Measurements from ENCODE around the gene SPINK4. TPM values are rescaled to one million over a fixed set of nuclear protein-coding genes. Genes with fewer than 3 reads are reported as not detected.
A peak's percentile ranks its signal among the peaks of the same experiment; 100 is the strongest.

SPINK4 gene
- total and polyA plus RNA-seq, 4 donors, result 0.70 TPM; not detected in 3

DNA sequence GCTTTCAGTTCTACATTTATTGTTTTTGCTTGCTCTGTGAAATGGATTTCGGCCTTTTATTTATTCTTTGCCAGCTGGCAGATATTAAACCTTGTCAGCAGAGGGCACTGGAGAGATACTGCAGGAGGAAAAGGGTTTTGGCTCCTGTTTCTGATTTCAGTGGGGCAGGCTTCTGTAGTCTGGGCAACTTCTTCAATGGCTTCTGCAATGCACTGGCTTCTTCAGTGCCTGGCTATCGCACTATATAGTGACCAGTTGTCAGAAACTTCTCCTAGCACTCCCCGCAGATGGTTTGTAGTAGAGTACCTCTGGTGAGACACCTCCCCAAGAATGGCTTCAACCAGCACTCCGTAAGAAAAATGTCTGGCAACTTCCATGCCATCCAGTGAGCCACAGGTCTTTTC lies 47.1 kb downstream of the SPINK4 start:
- Histone ChIP-seq H3K36me3 (ENCODE audit: control insufficient read depth in 4 of 4, insufficient read depth in 3 of 4, low read depth in 1 of 4, low read length in 3 of 4) (peaks cover 0 to 10% (median 8%) of the 10 kb centered on the region in 4 donors), H3K27ac (ENCODE audit: low read depth in 1 of 2, low read length in 2 of 2) (peak overlapping the region in 1 of 2 donors; percentile 45), H3K4me3 (ENCODE audit: low read depth in 1 of 3, low read length in 3 of 3) (no peak overlapping the region), H3K9me3 (ENCODE audit: control insufficient read depth in 4 of 4, low read length in 3 of 4) (no peaks in the 10 kb centered on the region), H3K27me3 (ENCODE audit: control insufficient read depth in 4 of 4, insufficient read depth in 4 of 4, low read length in 3 of 4) (no peaks in the 10 kb centered on the region), H3K9ac (ENCODE audit: low read depth in 1 of 2, low read length in 2 of 2) (peak overlapping the region in 1 of 2 donors; percentile 36), H3K4me1 (ENCODE audit: control insufficient read depth in 4 of 4, insufficient read depth in 4 of 4, low read length in 3 of 4) (peaks cover 9 to 26% (median 13%) of the 10 kb centered on the region in 4 donors)
- peak; percentile 93 for TF ChIP-seq RAD21 (IDR thresholded peaks at IDR 0.05)
- TF ChIP-seq HNF4A (conservative IDR thresholded peaks at IDR 0.05), result peak in 1 of 2 donors; percentile 27
- TF ChIP-seq TAF1 (conservative IDR thresholded peaks at IDR 0.05), result no peak
- peak; percentile 18 for TF ChIP-seq SP1 (IDR thresholded peaks at IDR 0.05)
- TF ChIP-seq YY1 (IDR thresholded peaks at IDR 0.05), result peak; percentile 34
- peak; percentile 22 for TF ChIP-seq HNF4G (IDR thresholded peaks at IDR 0.05)
- TF ChIP-seq, protein P1, sequence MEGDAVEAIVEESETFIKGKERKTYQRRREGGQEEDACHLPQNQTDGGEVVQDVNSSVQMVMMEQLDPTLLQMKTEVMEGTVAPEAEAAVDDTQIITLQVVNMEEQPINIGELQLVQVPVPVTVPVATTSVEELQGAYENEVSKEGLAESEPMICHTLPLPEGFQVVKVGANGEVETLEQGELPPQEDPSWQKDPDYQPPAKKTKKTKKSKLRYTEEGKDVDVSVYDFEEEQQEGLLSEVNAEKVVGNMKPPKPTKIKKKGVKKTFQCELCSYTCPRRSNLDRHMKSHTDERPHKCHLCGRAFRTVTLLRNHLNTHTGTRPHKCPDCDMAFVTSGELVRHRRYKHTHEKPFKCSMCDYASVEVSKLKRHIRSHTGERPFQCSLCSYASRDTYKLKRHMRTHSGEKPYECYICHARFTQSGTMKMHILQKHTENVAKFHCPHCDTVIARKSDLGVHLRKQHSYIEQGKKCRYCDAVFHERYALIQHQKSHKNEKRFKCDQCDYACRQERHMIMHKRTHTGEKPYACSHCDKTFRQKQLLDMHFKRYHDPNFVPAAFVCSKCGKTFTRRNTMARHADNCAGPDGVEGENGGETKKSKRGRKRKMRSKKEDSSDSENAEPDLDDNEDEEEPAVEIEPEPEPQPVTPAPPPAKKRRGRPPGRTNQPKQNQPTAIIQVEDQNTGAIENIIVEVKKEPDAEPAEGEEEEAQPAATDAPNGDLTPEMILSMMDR (IDR thresholded peaks at IDR 0.05; ENCODE audit: low read depth, low read length, missing input control), result peak; percentile 81
- TF ChIP-seq GABPA (IDR thresholded peaks at IDR 0.05 in 1 of 2, conservative IDR thresholded peaks at IDR 0.05 in 1 of 2), result no peak
- TF ChIP-seq RXRA (IDR thresholded peaks at IDR 0.05), result no peak
- no peak for DNase-seq (ENCODE audit: low spot score)
- 45% methylated on average over 4 of the region's 4 CpGs for WGBS

DNA sequence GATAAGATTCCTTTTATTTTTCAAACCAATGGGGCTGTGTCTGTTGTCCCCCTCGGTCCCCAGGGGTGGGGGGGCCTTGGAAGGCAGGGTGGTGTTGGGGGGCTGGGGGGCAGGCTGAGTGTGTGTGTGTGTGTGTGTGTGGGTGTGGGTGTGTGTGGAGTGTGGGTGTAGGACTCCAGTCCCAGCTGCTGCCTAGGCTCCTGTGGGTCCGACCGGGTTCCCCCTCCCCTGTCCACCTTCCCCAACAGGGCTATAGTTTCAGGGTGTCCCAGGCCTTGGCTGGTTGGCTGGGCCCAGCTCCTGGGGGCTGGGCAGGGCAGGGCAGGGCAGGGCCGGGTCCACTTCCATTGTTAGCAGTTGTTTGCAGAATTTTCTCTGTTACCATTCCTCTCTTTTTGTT lies 48.3 kb downstream of the SPINK4 start:
- 86% methylated on average over 4 of the region's 4 CpGs for WGBS
- no peak for DNase-seq (ENCODE audit: low spot score)
- Histone ChIP-seq H3K9ac (ENCODE audit: low read depth in 1 of 2, low read length in 2 of 2) (no peak overlapping the region), H3K27me3 (ENCODE audit: control insufficient read depth in 4 of 4, insufficient read depth in 4 of 4, low read length in 3 of 4) (no peaks in the 10 kb centered on the region), H3K4me3 (ENCODE audit: low read depth in 1 of 3, low read length in 3 of 3) (no peak overlapping the region), H3K4me1 (ENCODE audit: control insufficient read depth in 4 of 4, insufficient read depth in 4 of 4, low read length in 3 of 4) (peaks cover 11 to 36% (median 22%) of the 10 kb centered on the region in 4 donors), H3K9me3 (ENCODE audit: control insufficient read depth in 4 of 4, low read length in 3 of 4) (no peaks in the 10 kb centered on the region), H3K36me3 (ENCODE audit: control insufficient read depth in 4 of 4, insufficient read depth in 3 of 4, low read depth in 1 of 4, low read length in 3 of 4) (peaks cover 0 to 6% (median 3%) of the 10 kb centered on the region in 4 donors), H3K27ac (ENCODE audit: low read depth in 1 of 2, low read length in 2 of 2) (peak overlapping the region in 1 of 2 donors; percentile 100)
- TF ChIP-seq, protein P2, sequence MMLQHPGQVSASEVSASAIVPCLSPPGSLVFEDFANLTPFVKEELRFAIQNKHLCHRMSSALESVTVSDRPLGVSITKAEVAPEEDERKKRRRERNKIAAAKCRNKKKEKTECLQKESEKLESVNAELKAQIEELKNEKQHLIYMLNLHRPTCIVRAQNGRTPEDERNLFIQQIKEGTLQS (IDR thresholded peaks at IDR 0.05), result no peak
- no peak for TF ChIP-seq RAD21 (IDR thresholded peaks at IDR 0.05)
- TF ChIP-seq, protein P3, sequence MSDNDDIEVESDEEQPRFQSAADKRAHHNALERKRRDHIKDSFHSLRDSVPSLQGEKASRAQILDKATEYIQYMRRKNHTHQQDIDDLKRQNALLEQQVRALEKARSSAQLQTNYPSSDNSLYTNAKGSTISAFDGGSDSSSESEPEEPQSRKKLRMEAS (IDR thresholded peaks at IDR 0.05), result no peak
- TF ChIP-seq EGR1 (IDR thresholded peaks at IDR 0.05; ENCODE audit: low read depth in 2 of 2), result no peak
- TF ChIP-seq HNF4G (IDR thresholded peaks at IDR 0.05), result no peak
- no peak for TF ChIP-seq GABPA (IDR thresholded peaks at IDR 0.05 in 1 of 2, conservative IDR thresholded peaks at IDR 0.05 in 1 of 2)
- no peak for TF ChIP-seq NR2F2 (IDR thresholded peaks at IDR 0.05)
- TF ChIP-seq, protein P4, sequence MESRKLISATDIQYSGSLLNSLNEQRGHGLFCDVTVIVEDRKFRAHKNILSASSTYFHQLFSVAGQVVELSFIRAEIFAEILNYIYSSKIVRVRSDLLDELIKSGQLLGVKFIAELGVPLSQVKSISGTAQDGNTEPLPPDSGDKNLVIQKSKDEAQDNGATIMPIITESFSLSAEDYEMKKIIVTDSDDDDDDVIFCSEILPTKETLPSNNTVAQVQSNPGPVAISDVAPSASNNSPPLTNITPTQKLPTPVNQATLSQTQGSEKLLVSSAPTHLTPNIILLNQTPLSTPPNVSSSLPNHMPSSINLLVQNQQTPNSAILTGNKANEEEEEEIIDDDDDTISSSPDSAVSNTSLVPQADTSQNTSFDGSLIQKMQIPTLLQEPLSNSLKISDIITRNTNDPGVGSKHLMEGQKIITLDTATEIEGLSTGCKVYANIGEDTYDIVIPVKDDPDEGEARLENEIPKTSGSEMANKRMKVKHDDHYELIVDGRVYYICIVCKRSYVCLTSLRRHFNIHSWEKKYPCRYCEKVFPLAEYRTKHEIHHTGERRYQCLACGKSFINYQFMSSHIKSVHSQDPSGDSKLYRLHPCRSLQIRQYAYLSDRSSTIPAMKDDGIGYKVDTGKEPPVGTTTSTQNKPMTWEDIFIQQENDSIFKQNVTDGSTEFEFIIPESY (IDR thresholded peaks at IDR 0.05), result no peak
- TF ChIP-seq FOXA2 (IDR thresholded peaks at IDR 0.05), result no peak
- TF ChIP-seq, protein P1 (IDR thresholded peaks at IDR 0.05; ENCODE audit: low read depth, low read length, missing input control), result no peak
- no peak for TF ChIP-seq JUND (IDR thresholded peaks at IDR 0.05)
